Stimulated activated CD8-positive, alpha-beta memory T cell treated with anti-CD3 and anti-CD28 coated beads, Interleukin-15, amount 100 ng/mL, for 4 hours (primary cell): Measurements from ENCODE around the gene FAH.
A peak's percentile ranks its signal among the peaks of the same experiment; 100 is the strongest.

Experiments used
- DNase-seq, 2 donors: peaks; one replicate each; pipeline ENCODE4 v3.0.0-alpha.2; 2020; ENCODE audit warnings: low read depth in 2 of 2

Gene FAH

GRCh38 chr15:80173022-80173759, 20.4 kb downstream of the FAH start:
- DNase-seq: peak in 1 of 2 donors; percentile 35

- no peak for DNase-seq
Measured at GRCh38 chr15:80174017-80174746, 21.4 kb downstream of the FAH start.

- DNase-seq: no peak
Measured at GRCh38 chr15:80175436-80175835, 22.6 kb downstream of the FAH start.

GRCh38 chr15:80176443-80176842, 23.6 kb downstream of the FAH start:
- no peak for DNase-seq

- DNase-seq: no peak
Measured at GRCh38 chr15:80177156-80177555, 24.4 kb downstream of the FAH start.

GRCh38 chr15:80179025-80179759, 26.4 kb downstream of the FAH start:
- DNase-seq: no peak

GRCh38 chr15:80179935-80180334, 27.1 kb downstream of the FAH start:
- no peak for DNase-seq

- DNase-seq: no peak
Measured at GRCh38 chr15:80180468-80180867, 27.7 kb downstream of the FAH start.

- no peak for DNase-seq
Measured at GRCh38 chr15:80180986-80181385, 28.2 kb downstream of the FAH start.

GRCh38 chr15:80182611-80183261, 29.9 kb downstream of the FAH start:
- no peak for DNase-seq

- DNase-seq: no peak
Measured at GRCh38 chr15:80183306-80183705, 30.5 kb downstream of the FAH start.

- DNase-seq: no peak
Measured at GRCh38 chr15:80183886-80184285, 31.1 kb downstream of the FAH start.

- no peak for DNase-seq
Measured at GRCh38 chr15:80184554-80184953, 31.8 kb downstream of the FAH start.

- no peak for DNase-seq
Measured at GRCh38 chr15:80185152-80185551, 32.4 kb downstream of the FAH start.

- no peak for DNase-seq
Measured at GRCh38 chr15:80186066-80186465, 33.3 kb downstream of the FAH start.

GRCh38 chr15:80186597-80186996, 33.8 kb downstream of the FAH start:
- no peak for DNase-seq

GRCh38 chr15:80188251-80188650, 35.5 kb downstream of the FAH start:
- DNase-seq: no peak

- DNase-seq: no peak
Measured at GRCh38 chr15:80191198-80191597, 38.4 kb downstream of the FAH start.

- no peak for DNase-seq
Measured at GRCh38 chr15:80191897-80192595, 39.2 kb downstream of the FAH start.

- DNase-seq: no peak
Measured at GRCh38 chr15:80194186-80194585, 41.4 kb downstream of the FAH start.

GRCh38 chr15:80194914-80195313, 42.1 kb downstream of the FAH start:
- DNase-seq: no peak

- no peak for DNase-seq
Measured at GRCh38 chr15:80199366-80199765, 46.6 kb downstream of the FAH start.
